GM23338 (cell line): ENCODE data around the gene TBK1. TPM values are rescaled to one million over a fixed set of nuclear protein-coding genes. Genes with fewer than 3 reads are reported as not detected.

ENCODE experiments used
- ATAC-seq: fragments of 200-7000 bp; cut with Tn5 transposase; 3 replicates; pipeline ENCODE4 v1.9.1; 2020
- DNase-seq: peaks from one replicate; pipeline ENCODE4 v3.0.0-alpha.2; 2015; ENCODE audit warnings: low spot score
- H2AFZ ChIP-seq: fragments of 200-600 bp; sonication (generic); 2 replicates; pipeline ENCODE4 v1.8.0; 2016; ENCODE audit warnings: antibody characterized with exemption, mild to moderate bottlenecking, moderate library complexity
- H3F3A ChIP-seq: fragments of 200-600 bp; sonication (generic); replicated peaks from 2 replicates; pipeline ENCODE4 v1.8.0; 2017; ENCODE audit warnings: antibody characterized with exemption, mixed run types, low read depth
- H3K27ac ChIP-seq: fragments of 200-600 bp; sonication (generic); 2 replicates; pipeline ENCODE4 v1.6.1; 2016; ENCODE audit warnings: low read depth
- H3K27me3 ChIP-seq: fragments of 200-600 bp; sonication (generic); 2 replicates; pipeline ENCODE4 v1.8.0; 2016; ENCODE audit warnings: mild to moderate bottlenecking, mixed run types, moderate library complexity; ENCODE audit not compliant: insufficient read depth
- H3K36me3 ChIP-seq: fragments of 200-600 bp; sonication (generic); 2 replicates; pipeline ENCODE4 v1.8.0; 2016; ENCODE audit warnings: mild to moderate bottlenecking; ENCODE audit not compliant: insufficient read depth
- H3K4me1 ChIP-seq: fragments of 200-600 bp; sonication (generic); 2 replicates; pipeline ENCODE4 v1.8.0; 2016; ENCODE audit warnings: mild to moderate bottlenecking, moderate library complexity; ENCODE audit not compliant: insufficient read depth
- H3K4me2 ChIP-seq: fragments of 200-600 bp; sonication (generic); 2 replicates; pipeline ENCODE4 v1.7.1; 2017; ENCODE audit warnings: mixed run types
- H3K4me3 ChIP-seq: fragments of 200-600 bp; sonication (generic); 2 replicates; pipeline ENCODE4 v1.6.1; 2016; ENCODE audit warnings: mixed run types
- H3K79me2 ChIP-seq: fragments of 200-600 bp; sonication (generic); replicated peaks from 2 replicates; pipeline ENCODE4 v1.8.0; 2017; ENCODE audit warnings: mild to moderate bottlenecking; ENCODE audit not compliant: insufficient read depth
- H3K9me2 ChIP-seq: fragments of 200-600 bp; sonication (generic); 2 replicates; pipeline ENCODE4 v1.8.0; 2017; ENCODE audit not compliant: insufficient read depth
- H4K20me1 ChIP-seq: fragments of 200-600 bp; sonication (generic); replicated peaks from 2 replicates; pipeline ENCODE4 v1.8.0; 2017; ENCODE audit warnings: mild to moderate bottlenecking; ENCODE audit not compliant: insufficient read depth
- H3K27ac Mint-ChIP-seq: 2 replicates; pipeline ENCODE4 v1.8.0; 2020; ENCODE audit warnings: inconsistent platforms, mild to moderate bottlenecking, moderate library complexity, mixed read lengths
- H3K27me3 Mint-ChIP-seq: 3 replicates; pipeline ENCODE4 v1.8.0; 2022; ENCODE audit warnings: low read depth, mild to moderate bottlenecking, moderate library complexity, mixed read lengths, inconsistent platforms; ENCODE audit not compliant: insufficient read depth, poor library complexity
- H3K36me3 Mint-ChIP-seq: 3 replicates; pipeline ENCODE4 v1.8.0; 2021; ENCODE audit warnings: low read depth, mild to moderate bottlenecking, inconsistent platforms, moderate library complexity, mixed read lengths
- H3K4me1 Mint-ChIP-seq: 3 replicates; pipeline ENCODE4 v1.8.0; 2020; ENCODE audit warnings: mild to moderate bottlenecking, inconsistent platforms, mixed read lengths
- H3K4me3 Mint-ChIP-seq: 3 replicates; pipeline ENCODE4 v1.8.0; 2021; ENCODE audit warnings: moderate library complexity, mild to moderate bottlenecking, inconsistent platforms, mixed read lengths
- H3K9me3 Mint-ChIP-seq: 3 replicates; pipeline ENCODE4 v1.8.0; 2020; ENCODE audit warnings: moderate library complexity, mild to moderate bottlenecking, inconsistent platforms, mixed read lengths
- CREB1 ChIP-seq: fragments of 250-450 bp; sonication (Bioruptor Pico); IDR thresholded peaks from 2 replicates; pipeline ENCODE4 v1.5.0; 2020; ENCODE audit warnings: low read depth, mild to moderate bottlenecking, moderate library complexity
- JUNB ChIP-seq: IDR thresholded peaks from one replicate; pipeline ENCODE4 v1.6.1; 2016; ENCODE audit warnings: antibody characterized with exemption; ENCODE audit not compliant: unreplicated experiment
- NANOG ChIP-seq: IDR thresholded peaks from 2 replicates; pipeline ENCODE4 v1.6.1; 2016; ENCODE audit warnings: antibody characterized with exemption, borderline replicate concordance
- POLR2AphosphoS5 ChIP-seq: IDR thresholded peaks from 2 replicates; pipeline ENCODE4 v1.6.1; 2016; ENCODE audit warnings: antibody characterized with exemption, low read depth
- STAT1 ChIP-seq: IDR thresholded peaks from one replicate; pipeline ENCODE4 v1.6.1; 2016; ENCODE audit warnings: antibody characterized with exemption; ENCODE audit not compliant: unreplicated experiment
- ZNF114 ChIP-seq: fragments of 250-450 bp; sonication (Bioruptor Pico); IDR thresholded peaks from 2 replicates; pipeline ENCODE4 v1.5.0; 2020; ENCODE audit warnings: mild to moderate bottlenecking, moderate library complexity
- ZNF331 ChIP-seq: fragments of 250-450 bp; sonication (Bioruptor Pico); IDR thresholded peaks from 2 replicates; pipeline ENCODE4 v1.5.0; 2020; ENCODE audit warnings: low read depth, mild to moderate bottlenecking, moderate library complexity
- polyA plus RNA-seq: library from polyadenylated mRNA; unstranded; fragments of >200 nt; fragmentation: Nextera tagmentation; extraction: Ambion mirVana; gene quantifications from 2 replicates; pipeline ENCODE4 v1.2.1, GENCODE V29; 2016
- total RNA-seq: library from RNA; depleted of rRNA; stranded (reverse); fragments of >200 nt; shearing (Covaris generic); gene quantifications from 2 replicates; pipeline ENCODE4 v1.2.3, GENCODE V29; 2014
- TF ChIP-seq, protein P1 (sequence below), 2 experiments: fragments of 200-600 bp in 1 of 2; sonication (generic) in 1 of 2; conservative IDR thresholded peaks; 2 replicates each; pipeline versions ENCODE4 v1.5.1 to v1.6.1; 2016 to 2017; ENCODE audit warnings: antibody characterized with exemption in 2 of 2, low read depth in 2 of 2, mild to moderate bottlenecking in 2 of 2, moderate library complexity in 1 of 2
- TF ChIP-seq, protein P2 (sequence below): IDR thresholded peaks from one replicate; pipeline ENCODE4 v1.6.1; 2018; ENCODE audit warnings: antibody characterized with exemption; ENCODE audit not compliant: unreplicated experiment
- TF ChIP-seq, protein P3 (sequence below): IDR thresholded peaks from 2 replicates; pipeline ENCODE4 v1.6.1; 2016; ENCODE audit warnings: antibody characterized with exemption

TBK1 gene
- total and polyA plus RNA-seq, 2 experiments from 2014 or later: 21.7 to 29.9 TPM

DNA sequence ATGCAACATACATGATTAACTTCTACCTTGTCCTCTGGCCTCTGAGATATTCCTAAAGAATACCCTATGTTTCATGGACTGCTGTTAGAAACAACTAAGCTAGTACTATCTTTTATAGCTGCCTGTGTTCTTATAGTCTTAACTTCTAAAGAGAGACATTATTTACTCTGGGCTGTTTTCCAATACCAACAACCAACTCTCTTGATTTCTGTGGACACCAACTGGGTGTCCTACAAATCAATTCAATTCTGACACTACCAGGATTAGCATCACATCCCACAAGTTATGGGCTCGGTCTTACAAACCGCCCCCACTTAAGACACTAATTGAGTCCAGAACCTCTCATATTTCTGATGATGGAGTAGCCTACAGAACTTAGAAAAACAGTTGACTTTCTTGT, 39.5 kb upstream of the TBK1 start (continued):
- no peak for TF ChIP-seq CREB1 (CRISPR knock-in tag)
- TF ChIP-seq, protein P1, sequence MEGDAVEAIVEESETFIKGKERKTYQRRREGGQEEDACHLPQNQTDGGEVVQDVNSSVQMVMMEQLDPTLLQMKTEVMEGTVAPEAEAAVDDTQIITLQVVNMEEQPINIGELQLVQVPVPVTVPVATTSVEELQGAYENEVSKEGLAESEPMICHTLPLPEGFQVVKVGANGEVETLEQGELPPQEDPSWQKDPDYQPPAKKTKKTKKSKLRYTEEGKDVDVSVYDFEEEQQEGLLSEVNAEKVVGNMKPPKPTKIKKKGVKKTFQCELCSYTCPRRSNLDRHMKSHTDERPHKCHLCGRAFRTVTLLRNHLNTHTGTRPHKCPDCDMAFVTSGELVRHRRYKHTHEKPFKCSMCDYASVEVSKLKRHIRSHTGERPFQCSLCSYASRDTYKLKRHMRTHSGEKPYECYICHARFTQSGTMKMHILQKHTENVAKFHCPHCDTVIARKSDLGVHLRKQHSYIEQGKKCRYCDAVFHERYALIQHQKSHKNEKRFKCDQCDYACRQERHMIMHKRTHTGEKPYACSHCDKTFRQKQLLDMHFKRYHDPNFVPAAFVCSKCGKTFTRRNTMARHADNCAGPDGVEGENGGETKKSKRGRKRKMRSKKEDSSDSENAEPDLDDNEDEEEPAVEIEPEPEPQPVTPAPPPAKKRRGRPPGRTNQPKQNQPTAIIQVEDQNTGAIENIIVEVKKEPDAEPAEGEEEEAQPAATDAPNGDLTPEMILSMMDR (conservative IDR thresholded peaks at IDR 0.05; ENCODE audit: low read depth in 2 of 2): no peak
- TF ChIP-seq JUNB: no peak
- no peak for TF ChIP-seq ZNF114
- TF ChIP-seq, protein P2, sequence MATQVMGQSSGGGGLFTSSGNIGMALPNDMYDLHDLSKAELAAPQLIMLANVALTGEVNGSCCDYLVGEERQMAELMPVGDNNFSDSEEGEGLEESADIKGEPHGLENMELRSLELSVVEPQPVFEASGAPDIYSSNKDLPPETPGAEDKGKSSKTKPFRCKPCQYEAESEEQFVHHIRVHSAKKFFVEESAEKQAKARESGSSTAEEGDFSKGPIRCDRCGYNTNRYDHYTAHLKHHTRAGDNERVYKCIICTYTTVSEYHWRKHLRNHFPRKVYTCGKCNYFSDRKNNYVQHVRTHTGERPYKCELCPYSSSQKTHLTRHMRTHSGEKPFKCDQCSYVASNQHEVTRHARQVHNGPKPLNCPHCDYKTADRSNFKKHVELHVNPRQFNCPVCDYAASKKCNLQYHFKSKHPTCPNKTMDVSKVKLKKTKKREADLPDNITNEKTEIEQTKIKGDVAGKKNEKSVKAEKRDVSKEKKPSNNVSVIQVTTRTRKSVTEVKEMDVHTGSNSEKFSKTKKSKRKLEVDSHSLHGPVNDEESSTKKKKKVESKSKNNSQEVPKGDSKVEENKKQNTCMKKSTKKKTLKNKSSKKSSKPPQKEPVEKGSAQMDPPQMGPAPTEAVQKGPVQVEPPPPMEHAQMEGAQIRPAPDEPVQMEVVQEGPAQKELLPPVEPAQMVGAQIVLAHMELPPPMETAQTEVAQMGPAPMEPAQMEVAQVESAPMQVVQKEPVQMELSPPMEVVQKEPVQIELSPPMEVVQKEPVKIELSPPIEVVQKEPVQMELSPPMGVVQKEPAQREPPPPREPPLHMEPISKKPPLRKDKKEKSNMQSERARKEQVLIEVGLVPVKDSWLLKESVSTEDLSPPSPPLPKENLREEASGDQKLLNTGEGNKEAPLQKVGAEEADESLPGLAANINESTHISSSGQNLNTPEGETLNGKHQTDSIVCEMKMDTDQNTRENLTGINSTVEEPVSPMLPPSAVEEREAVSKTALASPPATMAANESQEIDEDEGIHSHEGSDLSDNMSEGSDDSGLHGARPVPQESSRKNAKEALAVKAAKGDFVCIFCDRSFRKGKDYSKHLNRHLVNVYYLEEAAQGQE: no peak
- no peak for TF ChIP-seq ZNF331 (CRISPR knock-in tag)

DNA sequence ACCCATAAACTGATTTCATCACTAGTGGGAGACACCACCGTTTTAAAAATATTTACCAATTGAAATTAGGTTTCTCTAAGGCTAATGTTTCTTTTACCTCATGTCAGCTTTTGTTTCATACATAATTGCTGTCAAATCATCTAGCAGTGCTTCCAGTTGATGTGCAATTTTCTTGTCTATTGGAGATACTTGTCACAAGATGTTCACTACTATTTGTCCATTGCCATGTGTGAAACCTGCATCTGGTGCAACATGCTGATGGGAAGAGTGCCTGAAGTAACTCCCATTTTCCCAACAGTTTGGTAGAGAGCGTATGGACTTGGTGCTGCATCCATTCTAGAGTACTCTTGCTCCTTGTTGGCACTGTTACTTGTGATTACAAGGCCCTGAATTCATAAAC, 38.0 kb upstream of the TBK1 start:
- TF ChIP-seq POLR2AphosphoS5 (no peak), ZNF114 (no peak), STAT1 (no peak), NANOG (no peak), ZNF331 (CRISPR knock-in tag) (no peak), JUNB (no peak), CREB1 (CRISPR knock-in tag) (no peak)
- TF ChIP-seq, protein P3, sequence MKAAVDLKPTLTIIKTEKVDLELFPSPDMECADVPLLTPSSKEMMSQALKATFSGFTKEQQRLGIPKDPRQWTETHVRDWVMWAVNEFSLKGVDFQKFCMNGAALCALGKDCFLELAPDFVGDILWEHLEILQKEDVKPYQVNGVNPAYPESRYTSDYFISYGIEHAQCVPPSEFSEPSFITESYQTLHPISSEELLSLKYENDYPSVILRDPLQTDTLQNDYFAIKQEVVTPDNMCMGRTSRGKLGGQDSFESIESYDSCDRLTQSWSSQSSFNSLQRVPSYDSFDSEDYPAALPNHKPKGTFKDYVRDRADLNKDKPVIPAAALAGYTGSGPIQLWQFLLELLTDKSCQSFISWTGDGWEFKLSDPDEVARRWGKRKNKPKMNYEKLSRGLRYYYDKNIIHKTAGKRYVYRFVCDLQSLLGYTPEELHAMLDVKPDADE: no peak
- TF ChIP-seq, protein P1 (conservative IDR thresholded peaks at IDR 0.05; ENCODE audit: low read depth in 2 of 2): no peak
- TF ChIP-seq, protein P2: no peak
- Histone ChIP-seq H3K4me2 (no peak overlapping the region), H3K4me1 (no peaks in the 10 kb centered on the region), H3K36me3 (peaks cover 84% of the 10 kb centered on the region), H3K4me3 (no peak overlapping the region), H3K9me2 (no peaks in the 10 kb centered on the region), H2AFZ (no peak overlapping the region), H3K27ac (no peak overlapping the region), H3K79me2 (peaks cover 55% of the 10 kb centered on the region), H4K20me1 (peaks cover 31% of the 10 kb centered on the region), H3K27me3 (no peaks in the 10 kb centered on the region), H3F3A (no peaks in the 10 kb centered on the region)
- H3K27ac Mint-ChIP-seq: no peak overlapping the region
- no peaks in the 10 kb centered on the region for H3K27me3 Mint-ChIP-seq
- no peak for ATAC-seq
- no peak overlapping the region for H3K4me3 Mint-ChIP-seq
- DNase-seq: no peak
- H3K36me3 Mint-ChIP-seq: peaks cover 93% of the 10 kb centered on the region
- H3K9me3 Mint-ChIP-seq: no peaks in the 10 kb centered on the region
- no peaks in the 10 kb centered on the region for H3K4me1 Mint-ChIP-seq
